Neural cell (in vitro differentiated cells): ENCODE data around the gene NPHP4. TPM values are rescaled to one million over a fixed set of nuclear protein-coding genes. Genes with fewer than 3 reads are reported as not detected.

Experiments used
- H2AFZ ChIP-seq: fragments of 200-600, 300-800 bp; sonication (generic), shearing (Covaris generic); 2 replicates; pipeline ENCODE4 v1.6.0; 2014; ENCODE audit warnings: low read depth, mild to moderate bottlenecking, antibody characterized with exemption, low read length, moderate library complexity
- H3F3A ChIP-seq: fragments of 200-600 bp; shearing (Covaris generic); 2 replicates; pipeline ENCODE4 v1.6.1; 2016; ENCODE audit warnings: mild to moderate bottlenecking, moderate library complexity, mixed read lengths, antibody characterized with exemption, low read length; ENCODE audit not compliant: insufficient read depth, poor library complexity, severe bottlenecking
- H3K27ac ChIP-seq: fragments of 200-600, 300-800 bp; sonication (generic), shearing (Covaris generic); 2 replicates; pipeline ENCODE4 v1.5.1; 2014; ENCODE audit warnings: mild to moderate bottlenecking, low read length, moderate library complexity
- H3K27me3 ChIP-seq: fragments of 300-800, 200-600 bp; sonication (generic), shearing (Covaris generic); 2 replicates; pipeline ENCODE4 v1.6.0; 2014; ENCODE audit warnings: mild to moderate bottlenecking, low read depth, low read length, moderate library complexity; ENCODE audit not compliant: insufficient read depth
- H3K36me3 ChIP-seq: fragments of 300-800, 200-600 bp; sonication (generic), shearing (Covaris generic); 2 replicates; pipeline ENCODE4 v1.5.1; 2014; ENCODE audit warnings: mild to moderate bottlenecking, antibody characterized with exemption, low read length, moderate library complexity; ENCODE audit not compliant: insufficient read depth
- H3K4me2 ChIP-seq: fragments of 300-800, 200-600 bp; sonication (generic), shearing (Covaris generic); 2 replicates; pipeline ENCODE4 v1.6.0; 2014; ENCODE audit warnings: mild to moderate bottlenecking, low read length
- H3K4me3 ChIP-seq: fragments of 300-800, 200-600 bp; sonication (generic), shearing (Covaris generic); 2 replicates; pipeline ENCODE4 v1.5.1; 2014; ENCODE audit warnings: mild to moderate bottlenecking, low read length, moderate library complexity
- H3K79me2 ChIP-seq: fragments of 200-600 bp; shearing (Covaris generic); replicated peaks from 2 replicates; pipeline ENCODE4 v1.6.0; 2014; ENCODE audit warnings: mild to moderate bottlenecking, low read length, moderate library complexity; ENCODE audit not compliant: insufficient read depth
- H3K9ac ChIP-seq: fragments of 300-800, 200-600 bp; sonication (generic), shearing (Covaris generic); 2 replicates; pipeline ENCODE4 v1.6.1; 2016; ENCODE audit warnings: mild to moderate bottlenecking, low read length, mixed read lengths
- H3K9me2 ChIP-seq: fragments of 200-600 bp; shearing (Covaris generic); 2 replicates; pipeline ENCODE4 v1.6.1; 2016; ENCODE audit warnings: mild to moderate bottlenecking, low read length, mixed read lengths; ENCODE audit not compliant: insufficient read depth
- H3K9me3 ChIP-seq: fragments of 200-600, 300-800 bp; sonication (generic), shearing (Covaris generic); 2 replicates; pipeline ENCODE4 v1.6.1; 2016; ENCODE audit warnings: mild to moderate bottlenecking, mixed run types, low read length, moderate library complexity, mixed read lengths
- H4K20me1 ChIP-seq: fragments of 200-600 bp; shearing (Covaris generic); 2 replicates; pipeline ENCODE4 v1.6.1; 2016; ENCODE audit warnings: mild to moderate bottlenecking, mixed run types; ENCODE audit not compliant: insufficient read depth
- EZH2 ChIP-seq: fragments of 200-600, 300-800 bp; shearing (Covaris generic), sonication (generic); IDR thresholded peaks from 2 replicates; pipeline ENCODE4 v1.6.1; 2014; ENCODE audit warnings: antibody characterized with exemption, low read length, borderline replicate concordance, mild to moderate bottlenecking; ENCODE audit not compliant: insufficient read depth, poor library complexity, severe bottlenecking
- TAF1 ChIP-seq: IDR thresholded peaks from 2 replicates; pipeline ENCODE4 v1.6.1; 2012; ENCODE audit warnings: low read depth
- polyA plus RNA-seq: library from polyadenylated mRNA; depleted of rRNA; stranded (reverse); fragments of >200 nt; gene quantifications from 2 replicates; pipeline ENCODE4 v1.2.3, GENCODE V29; 2014
- TF ChIP-seq, protein P1 (sequence below): fragments of 450-650 bp; IDR thresholded peaks from 2 replicates; pipeline ENCODE4 v1.5.1; 2014; ENCODE audit warnings: antibody characterized with exemption, mild to moderate bottlenecking, moderate library complexity; ENCODE audit not compliant: poor library complexity, severe bottlenecking
- TF ChIP-seq, protein P2 (sequence below): IDR thresholded peaks from 2 replicates; pipeline ENCODE4 v1.6.1; 2012; ENCODE audit warnings: borderline replicate concordance

The NPHP4 gene
- polyA plus RNA-seq, 1 donor from 2014 or later, result 17.1 TPM

DNA sequence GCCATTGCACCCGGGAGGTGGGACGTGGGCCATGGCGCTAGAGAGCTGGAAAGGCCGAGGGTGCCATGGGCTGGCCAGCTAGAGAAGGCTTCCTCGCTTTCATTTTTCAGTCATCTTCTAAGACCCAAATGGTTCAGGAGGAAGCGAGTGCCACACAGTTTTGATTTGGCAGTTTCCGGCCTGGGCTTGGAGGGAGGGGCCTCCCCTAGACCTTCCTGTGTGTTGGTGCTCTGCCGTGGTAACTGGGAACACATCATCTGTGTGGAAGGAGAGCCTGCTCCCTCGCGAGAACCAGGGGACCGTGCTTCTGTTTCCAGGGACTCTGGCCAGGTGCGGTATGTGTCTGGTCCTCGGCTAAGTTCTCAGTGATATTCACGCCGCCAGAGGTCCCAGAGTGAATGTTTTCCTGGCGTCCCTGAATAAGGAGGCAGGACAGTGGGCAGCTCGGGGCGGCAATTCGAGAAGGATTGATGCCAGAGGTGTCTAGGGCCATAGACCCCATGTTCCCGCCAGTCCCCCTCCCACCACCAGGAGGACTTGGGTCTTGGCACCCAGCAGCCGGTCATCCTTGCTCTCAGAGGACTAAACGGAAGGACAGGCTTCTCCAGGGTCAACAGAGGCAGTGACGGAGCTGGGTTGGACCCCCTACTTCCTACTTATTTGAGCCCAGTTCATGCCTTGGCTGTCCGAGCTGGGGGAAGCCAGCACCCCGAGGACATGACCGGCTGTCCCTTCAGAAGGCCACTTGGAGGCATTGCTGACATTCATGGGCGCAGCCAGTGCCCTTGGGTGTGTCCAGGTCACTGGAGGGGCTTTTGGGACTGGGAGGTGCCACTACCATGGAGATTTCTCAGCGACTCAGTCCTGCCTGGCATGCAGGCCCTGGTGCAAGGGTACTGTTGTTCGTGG is 2.7 kb upstream of the NPHP4 start:
- Histone ChIP-seq H3K9ac (peak overlapping the region; percentile 95), H3K27ac (no peak overlapping the region), H2AFZ (no peak overlapping the region), H3K79me2 (peaks cover 12% of the 10 kb centered on the region), H3F3A (no peaks in the 10 kb centered on the region), H3K4me2 (no peak overlapping the region), H4K20me1 (no peaks in the 10 kb centered on the region), H3K36me3 (no peaks in the 10 kb centered on the region), H3K9me3 (no peaks in the 10 kb centered on the region), H3K27me3 (no peaks in the 10 kb centered on the region), H3K4me3 (peak overlapping the region; percentile 96), H3K9me2 (no peaks in the 10 kb centered on the region)
- no peak for TF ChIP-seq TAF1

DNA sequence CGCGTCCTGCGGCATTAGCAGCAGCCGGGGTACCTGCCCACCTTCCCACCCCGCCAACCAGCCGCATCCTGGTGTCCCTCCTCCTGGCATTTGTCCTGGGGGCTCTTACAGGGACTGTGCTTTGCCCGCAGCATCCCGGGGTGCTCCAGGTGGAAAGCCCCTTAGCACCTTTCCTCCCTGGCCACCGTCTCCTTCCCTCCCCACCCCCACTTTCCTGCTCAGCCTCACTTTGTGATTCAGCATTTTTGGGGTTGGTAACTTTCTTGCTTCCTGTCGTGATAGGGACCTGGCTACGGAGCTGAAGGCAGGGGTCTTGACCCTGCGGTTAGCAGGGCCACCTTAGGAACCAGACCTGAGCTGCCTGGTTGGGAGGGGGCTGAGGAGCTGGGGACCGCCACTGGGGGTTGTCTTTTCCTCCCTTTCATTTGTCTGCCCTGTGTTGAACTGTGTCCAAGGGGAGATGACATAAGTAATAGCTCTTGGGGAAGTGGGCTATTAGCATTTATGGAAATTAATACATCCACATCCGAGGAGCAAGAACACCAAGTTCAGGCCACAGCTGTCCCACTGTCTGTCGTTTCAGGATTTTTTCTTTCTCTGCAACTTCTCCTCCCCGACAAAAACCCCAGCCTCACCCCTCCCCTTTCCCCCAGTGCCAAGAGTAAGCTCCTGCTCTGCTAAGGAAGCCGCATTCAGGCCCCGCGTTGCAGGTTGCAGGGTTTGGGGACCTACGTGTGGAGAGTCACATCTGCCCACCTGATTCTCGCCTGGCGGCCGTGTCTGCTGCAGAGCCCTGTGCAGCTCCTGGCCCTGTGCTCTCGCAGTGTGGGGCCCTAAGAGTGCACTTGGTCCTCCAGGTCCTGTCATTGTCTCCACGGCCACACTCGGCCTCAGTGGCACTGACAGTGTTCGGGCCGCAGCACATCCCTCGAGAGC is 1.6 kb upstream of the NPHP4 start:
- Histone ChIP-seq H3K9me3 (no peaks in the 10 kb centered on the region), H3K4me3 (peak overlapping the region; percentile 96), H3K9me2 (no peaks in the 10 kb centered on the region), H3K4me2 (peak overlapping the region; percentile 92), H3K27ac (peak overlapping the region; percentile 97), H2AFZ (peak overlapping the region; percentile 88), H3K27me3 (no peaks in the 10 kb centered on the region), H3K9ac (peak overlapping the region; percentile 95), H3F3A (no peaks in the 10 kb centered on the region), H3K79me2 (peaks cover 23% of the 10 kb centered on the region), H3K36me3 (no peaks in the 10 kb centered on the region), H4K20me1 (no peaks in the 10 kb centered on the region)
- TF ChIP-seq, protein P1, sequence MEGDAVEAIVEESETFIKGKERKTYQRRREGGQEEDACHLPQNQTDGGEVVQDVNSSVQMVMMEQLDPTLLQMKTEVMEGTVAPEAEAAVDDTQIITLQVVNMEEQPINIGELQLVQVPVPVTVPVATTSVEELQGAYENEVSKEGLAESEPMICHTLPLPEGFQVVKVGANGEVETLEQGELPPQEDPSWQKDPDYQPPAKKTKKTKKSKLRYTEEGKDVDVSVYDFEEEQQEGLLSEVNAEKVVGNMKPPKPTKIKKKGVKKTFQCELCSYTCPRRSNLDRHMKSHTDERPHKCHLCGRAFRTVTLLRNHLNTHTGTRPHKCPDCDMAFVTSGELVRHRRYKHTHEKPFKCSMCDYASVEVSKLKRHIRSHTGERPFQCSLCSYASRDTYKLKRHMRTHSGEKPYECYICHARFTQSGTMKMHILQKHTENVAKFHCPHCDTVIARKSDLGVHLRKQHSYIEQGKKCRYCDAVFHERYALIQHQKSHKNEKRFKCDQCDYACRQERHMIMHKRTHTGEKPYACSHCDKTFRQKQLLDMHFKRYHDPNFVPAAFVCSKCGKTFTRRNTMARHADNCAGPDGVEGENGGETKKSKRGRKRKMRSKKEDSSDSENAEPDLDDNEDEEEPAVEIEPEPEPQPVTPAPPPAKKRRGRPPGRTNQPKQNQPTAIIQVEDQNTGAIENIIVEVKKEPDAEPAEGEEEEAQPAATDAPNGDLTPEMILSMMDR, result peak; percentile 31
- TF ChIP-seq EZH2, result no peak
- TF ChIP-seq, protein P2, sequence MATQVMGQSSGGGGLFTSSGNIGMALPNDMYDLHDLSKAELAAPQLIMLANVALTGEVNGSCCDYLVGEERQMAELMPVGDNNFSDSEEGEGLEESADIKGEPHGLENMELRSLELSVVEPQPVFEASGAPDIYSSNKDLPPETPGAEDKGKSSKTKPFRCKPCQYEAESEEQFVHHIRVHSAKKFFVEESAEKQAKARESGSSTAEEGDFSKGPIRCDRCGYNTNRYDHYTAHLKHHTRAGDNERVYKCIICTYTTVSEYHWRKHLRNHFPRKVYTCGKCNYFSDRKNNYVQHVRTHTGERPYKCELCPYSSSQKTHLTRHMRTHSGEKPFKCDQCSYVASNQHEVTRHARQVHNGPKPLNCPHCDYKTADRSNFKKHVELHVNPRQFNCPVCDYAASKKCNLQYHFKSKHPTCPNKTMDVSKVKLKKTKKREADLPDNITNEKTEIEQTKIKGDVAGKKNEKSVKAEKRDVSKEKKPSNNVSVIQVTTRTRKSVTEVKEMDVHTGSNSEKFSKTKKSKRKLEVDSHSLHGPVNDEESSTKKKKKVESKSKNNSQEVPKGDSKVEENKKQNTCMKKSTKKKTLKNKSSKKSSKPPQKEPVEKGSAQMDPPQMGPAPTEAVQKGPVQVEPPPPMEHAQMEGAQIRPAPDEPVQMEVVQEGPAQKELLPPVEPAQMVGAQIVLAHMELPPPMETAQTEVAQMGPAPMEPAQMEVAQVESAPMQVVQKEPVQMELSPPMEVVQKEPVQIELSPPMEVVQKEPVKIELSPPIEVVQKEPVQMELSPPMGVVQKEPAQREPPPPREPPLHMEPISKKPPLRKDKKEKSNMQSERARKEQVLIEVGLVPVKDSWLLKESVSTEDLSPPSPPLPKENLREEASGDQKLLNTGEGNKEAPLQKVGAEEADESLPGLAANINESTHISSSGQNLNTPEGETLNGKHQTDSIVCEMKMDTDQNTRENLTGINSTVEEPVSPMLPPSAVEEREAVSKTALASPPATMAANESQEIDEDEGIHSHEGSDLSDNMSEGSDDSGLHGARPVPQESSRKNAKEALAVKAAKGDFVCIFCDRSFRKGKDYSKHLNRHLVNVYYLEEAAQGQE, result no peak
